HL-60 (cell line): Measurements from ENCODE around the gene ADAMTS7.
"Not testable (repeated sequence)": the region's sequence is repeated elsewhere in the genome, so short reads cannot be mapped to it uniquely, and the experiment has no call there.

Experiments
- DNase-seq, 2 experiments: peaks; one replicate each; pipeline ENCODE4 v3.0.0-alpha.2; 2010 to 2020; ENCODE audit warnings: low read depth in 1 of 2, low spot score in 1 of 2
- H3K27ac ChIP-seq: fragments of 250-450 bp; sonication (Bioruptor Pico); replicated peaks from 2 replicates; pipeline ENCODE4 v1.5.1; 2020; ENCODE audit warnings: mild to moderate bottlenecking, moderate library complexity
- H3K27me3 ChIP-seq: fragments of 250-450 bp; sonication (Bioruptor Pico); 2 replicates; pipeline ENCODE4 v1.5.1; 2021; ENCODE audit warnings: mild to moderate bottlenecking, moderate library complexity; ENCODE audit not compliant: insufficient read depth, poor library complexity, severe bottlenecking
- H3K4me3 ChIP-seq: replicated peaks from 2 replicates; pipeline ENCODE4 v1.5.1; 2011; ENCODE audit warnings: mild to moderate bottlenecking, control low read depth, low read length; ENCODE audit not compliant: insufficient read depth
- GABPA ChIP-seq: IDR thresholded peaks from 2 replicates; pipeline ENCODE4 v1.6.1; 2012; ENCODE audit warnings: low read depth
- POLR2AphosphoS5 ChIP-seq: IDR thresholded peaks from 2 replicates; pipeline ENCODE4 v1.6.1; 2012; ENCODE audit warnings: low read depth
- SPI1 ChIP-seq: IDR thresholded peaks from 2 replicates; pipeline ENCODE4 v1.6.1; 2012; ENCODE audit warnings: low read depth, mild to moderate bottlenecking, borderline replicate concordance
- TF ChIP-seq, protein P1 (sequence below): IDR thresholded peaks from 2 replicates; pipeline ENCODE4 v1.6.1; 2012; ENCODE audit warnings: low read depth; ENCODE audit not compliant: insufficient replicate concordance
- TF ChIP-seq, protein P2 (sequence below): IDR thresholded peaks from one replicate; pipeline ENCODE4 v1.5.1; 2011; ENCODE audit warnings: low read length, control low read depth, inconsistent platforms; ENCODE audit not compliant: insufficient read depth

The ADAMTS7 gene

GRCh38 chr15:78768096-78768495, 43.2 kb downstream of the ADAMTS7 start:
- Histone ChIP-seq H3K27me3 (no peaks in the 10 kb centered on the region), H3K4me3 (no peak overlapping the region), H3K27ac (no peak overlapping the region)
- DNase-seq, result no peak
- TF ChIP-seq GABPA (no peak), SPI1 (no peak), POLR2AphosphoS5 (no peak)
- TF ChIP-seq, protein P1, sequence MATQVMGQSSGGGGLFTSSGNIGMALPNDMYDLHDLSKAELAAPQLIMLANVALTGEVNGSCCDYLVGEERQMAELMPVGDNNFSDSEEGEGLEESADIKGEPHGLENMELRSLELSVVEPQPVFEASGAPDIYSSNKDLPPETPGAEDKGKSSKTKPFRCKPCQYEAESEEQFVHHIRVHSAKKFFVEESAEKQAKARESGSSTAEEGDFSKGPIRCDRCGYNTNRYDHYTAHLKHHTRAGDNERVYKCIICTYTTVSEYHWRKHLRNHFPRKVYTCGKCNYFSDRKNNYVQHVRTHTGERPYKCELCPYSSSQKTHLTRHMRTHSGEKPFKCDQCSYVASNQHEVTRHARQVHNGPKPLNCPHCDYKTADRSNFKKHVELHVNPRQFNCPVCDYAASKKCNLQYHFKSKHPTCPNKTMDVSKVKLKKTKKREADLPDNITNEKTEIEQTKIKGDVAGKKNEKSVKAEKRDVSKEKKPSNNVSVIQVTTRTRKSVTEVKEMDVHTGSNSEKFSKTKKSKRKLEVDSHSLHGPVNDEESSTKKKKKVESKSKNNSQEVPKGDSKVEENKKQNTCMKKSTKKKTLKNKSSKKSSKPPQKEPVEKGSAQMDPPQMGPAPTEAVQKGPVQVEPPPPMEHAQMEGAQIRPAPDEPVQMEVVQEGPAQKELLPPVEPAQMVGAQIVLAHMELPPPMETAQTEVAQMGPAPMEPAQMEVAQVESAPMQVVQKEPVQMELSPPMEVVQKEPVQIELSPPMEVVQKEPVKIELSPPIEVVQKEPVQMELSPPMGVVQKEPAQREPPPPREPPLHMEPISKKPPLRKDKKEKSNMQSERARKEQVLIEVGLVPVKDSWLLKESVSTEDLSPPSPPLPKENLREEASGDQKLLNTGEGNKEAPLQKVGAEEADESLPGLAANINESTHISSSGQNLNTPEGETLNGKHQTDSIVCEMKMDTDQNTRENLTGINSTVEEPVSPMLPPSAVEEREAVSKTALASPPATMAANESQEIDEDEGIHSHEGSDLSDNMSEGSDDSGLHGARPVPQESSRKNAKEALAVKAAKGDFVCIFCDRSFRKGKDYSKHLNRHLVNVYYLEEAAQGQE, result no peak
- TF ChIP-seq, protein P2, sequence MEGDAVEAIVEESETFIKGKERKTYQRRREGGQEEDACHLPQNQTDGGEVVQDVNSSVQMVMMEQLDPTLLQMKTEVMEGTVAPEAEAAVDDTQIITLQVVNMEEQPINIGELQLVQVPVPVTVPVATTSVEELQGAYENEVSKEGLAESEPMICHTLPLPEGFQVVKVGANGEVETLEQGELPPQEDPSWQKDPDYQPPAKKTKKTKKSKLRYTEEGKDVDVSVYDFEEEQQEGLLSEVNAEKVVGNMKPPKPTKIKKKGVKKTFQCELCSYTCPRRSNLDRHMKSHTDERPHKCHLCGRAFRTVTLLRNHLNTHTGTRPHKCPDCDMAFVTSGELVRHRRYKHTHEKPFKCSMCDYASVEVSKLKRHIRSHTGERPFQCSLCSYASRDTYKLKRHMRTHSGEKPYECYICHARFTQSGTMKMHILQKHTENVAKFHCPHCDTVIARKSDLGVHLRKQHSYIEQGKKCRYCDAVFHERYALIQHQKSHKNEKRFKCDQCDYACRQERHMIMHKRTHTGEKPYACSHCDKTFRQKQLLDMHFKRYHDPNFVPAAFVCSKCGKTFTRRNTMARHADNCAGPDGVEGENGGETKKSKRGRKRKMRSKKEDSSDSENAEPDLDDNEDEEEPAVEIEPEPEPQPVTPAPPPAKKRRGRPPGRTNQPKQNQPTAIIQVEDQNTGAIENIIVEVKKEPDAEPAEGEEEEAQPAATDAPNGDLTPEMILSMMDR, result no peak

DNA sequence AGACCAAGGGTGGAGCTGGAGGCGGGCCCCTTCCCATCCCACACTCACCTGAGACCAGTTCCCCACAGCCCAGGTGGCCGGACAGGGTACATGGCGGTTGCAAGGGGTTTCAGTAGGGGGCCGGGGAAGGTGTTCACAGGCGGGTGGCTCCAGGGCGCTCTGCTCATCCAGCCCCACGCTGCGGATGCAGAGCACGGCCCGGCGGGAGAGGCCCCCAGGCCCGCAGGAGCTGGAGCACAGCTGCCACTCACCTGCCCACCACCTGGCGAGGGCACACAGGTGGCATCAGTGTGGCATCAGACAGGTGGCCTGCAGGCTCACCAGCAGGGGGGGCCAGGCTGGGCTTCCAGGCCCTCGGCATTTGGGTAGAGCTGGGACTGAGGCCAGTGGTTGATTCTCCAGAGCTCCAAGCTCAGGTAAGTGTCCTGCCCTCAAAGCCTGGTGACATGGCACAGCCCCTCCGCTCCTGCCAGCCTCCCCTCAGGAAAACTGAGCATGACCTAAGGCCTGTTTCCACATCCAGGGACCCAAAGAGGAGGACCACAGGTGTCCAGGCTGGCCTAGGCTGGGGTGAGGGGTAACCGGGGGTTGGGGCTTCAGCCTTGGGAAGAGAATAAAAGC, 43.8 kb downstream of the ADAMTS7 start:
- no peak for DNase-seq
- Histone ChIP-seq H3K27ac (no peak overlapping the region), H3K27me3 (no peaks in the 10 kb centered on the region), H3K4me3 (no peak overlapping the region)
- no peak for TF ChIP-seq SPI1
- TF ChIP-seq, protein P1, result no peak
- TF ChIP-seq POLR2AphosphoS5, result no peak
- TF ChIP-seq, protein P2, result no peak
- no peak for TF ChIP-seq GABPA

GRCh38 chr15:78766641-78767071, 44.6 kb downstream of the ADAMTS7 start:
- H3K4me3 ChIP-seq, DNase-seq, H3K27ac ChIP-seq, H3K27me3 ChIP-seq: not testable (repeated sequence)

DNA sequence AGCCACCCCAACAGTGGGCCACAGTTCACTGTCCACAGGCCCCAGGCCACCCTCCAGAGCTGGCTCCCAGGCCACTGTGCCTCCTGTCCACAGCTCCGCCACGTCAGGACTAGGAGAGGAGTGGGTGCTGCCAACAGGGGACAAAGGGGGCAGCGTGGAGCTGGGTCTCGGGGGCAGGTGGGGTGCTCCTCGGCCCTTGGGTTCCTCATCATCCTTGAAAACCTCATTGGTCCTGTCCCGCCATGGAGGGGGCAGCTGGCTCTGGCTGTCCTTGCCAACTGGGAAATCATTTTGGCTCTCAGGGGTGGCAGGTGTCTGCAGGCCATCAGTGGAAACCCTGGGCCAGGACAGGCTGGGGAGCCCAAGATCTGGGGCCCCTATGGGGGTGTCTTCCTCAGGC, 45.2 kb downstream of the ADAMTS7 start:
- TF ChIP-seq GABPA (no peak), POLR2AphosphoS5 (no peak)
- TF ChIP-seq, protein P2, result no peak
- Histone ChIP-seq H3K27ac (no peak overlapping the region), H3K4me3 (no peak overlapping the region), H3K27me3 (no peaks in the 10 kb centered on the region)
- DNase-seq, result no peak

- not testable (repeated sequence) for H3K4me3 ChIP-seq, DNase-seq, H3K27me3 ChIP-seq, H3K27ac ChIP-seq
Observed at GRCh38 chr15:78765154-78765860, 46.0 kb downstream of the ADAMTS7 start.

GRCh38 chr15:78764340-78765153, 46.7 kb downstream of the ADAMTS7 start:
- not testable (repeated sequence) for DNase-seq, H3K4me3 ChIP-seq, H3K27ac ChIP-seq

More at GRCh38 chr15:78764340-78765153, 46.7 kb downstream of the ADAMTS7 start:
- H3K27me3 ChIP-seq, result not testable (repeated sequence)
